Measurements from ENCODE around the gene RCAN2. TPM values are rescaled to one million over a fixed set of nuclear protein-coding genes. Genes with fewer than 3 reads are reported as not detected.

RCAN2 gene
- total RNA-seq, 1 donor from 2014 or later, result 9.0 TPM

DNA sequence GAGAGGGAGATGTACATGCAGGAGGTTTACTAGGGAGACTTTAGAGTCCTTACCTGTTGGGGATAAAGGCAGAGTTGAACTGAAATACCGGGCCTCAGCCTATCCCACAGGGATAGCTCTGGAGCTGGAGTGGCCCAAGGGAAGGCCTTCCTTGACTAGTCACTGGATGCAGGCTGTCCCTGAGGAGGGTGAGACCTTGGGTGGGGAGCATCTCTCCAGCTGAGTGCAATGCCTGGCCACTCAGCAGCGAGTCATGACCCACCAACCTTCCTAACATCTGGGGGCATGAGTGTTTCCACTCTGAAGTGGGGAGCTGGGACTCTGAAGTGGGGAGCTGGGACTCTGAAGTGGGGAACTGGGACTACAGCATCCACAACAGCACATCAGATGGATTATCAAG is 274.4 kb downstream of the RCAN2 start:
- no peaks in the 10 kb centered on the region for H3K36me3 ChIP-seq
- ATAC-seq, result no peak
- no peak overlapping the region for H3K27ac ChIP-seq
- H3K4me3 ChIP-seq, result no peak overlapping the region
- intact Hi-C loops (cut with DNase I), result no loop called here
- no peaks in the 10 kb centered on the region for H3K27me3 ChIP-seq (ENCODE audit: low read depth)
- TF ChIP-seq, protein P1, sequence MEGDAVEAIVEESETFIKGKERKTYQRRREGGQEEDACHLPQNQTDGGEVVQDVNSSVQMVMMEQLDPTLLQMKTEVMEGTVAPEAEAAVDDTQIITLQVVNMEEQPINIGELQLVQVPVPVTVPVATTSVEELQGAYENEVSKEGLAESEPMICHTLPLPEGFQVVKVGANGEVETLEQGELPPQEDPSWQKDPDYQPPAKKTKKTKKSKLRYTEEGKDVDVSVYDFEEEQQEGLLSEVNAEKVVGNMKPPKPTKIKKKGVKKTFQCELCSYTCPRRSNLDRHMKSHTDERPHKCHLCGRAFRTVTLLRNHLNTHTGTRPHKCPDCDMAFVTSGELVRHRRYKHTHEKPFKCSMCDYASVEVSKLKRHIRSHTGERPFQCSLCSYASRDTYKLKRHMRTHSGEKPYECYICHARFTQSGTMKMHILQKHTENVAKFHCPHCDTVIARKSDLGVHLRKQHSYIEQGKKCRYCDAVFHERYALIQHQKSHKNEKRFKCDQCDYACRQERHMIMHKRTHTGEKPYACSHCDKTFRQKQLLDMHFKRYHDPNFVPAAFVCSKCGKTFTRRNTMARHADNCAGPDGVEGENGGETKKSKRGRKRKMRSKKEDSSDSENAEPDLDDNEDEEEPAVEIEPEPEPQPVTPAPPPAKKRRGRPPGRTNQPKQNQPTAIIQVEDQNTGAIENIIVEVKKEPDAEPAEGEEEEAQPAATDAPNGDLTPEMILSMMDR (IDR thresholded peaks at IDR 0.05), result no peak
- peaks cover 5% of the 10 kb centered on the region for H3K4me1 ChIP-seq
- H3K9me3 ChIP-seq, result no peaks in the 10 kb centered on the region
- no peak for DNase-seq

DNA sequence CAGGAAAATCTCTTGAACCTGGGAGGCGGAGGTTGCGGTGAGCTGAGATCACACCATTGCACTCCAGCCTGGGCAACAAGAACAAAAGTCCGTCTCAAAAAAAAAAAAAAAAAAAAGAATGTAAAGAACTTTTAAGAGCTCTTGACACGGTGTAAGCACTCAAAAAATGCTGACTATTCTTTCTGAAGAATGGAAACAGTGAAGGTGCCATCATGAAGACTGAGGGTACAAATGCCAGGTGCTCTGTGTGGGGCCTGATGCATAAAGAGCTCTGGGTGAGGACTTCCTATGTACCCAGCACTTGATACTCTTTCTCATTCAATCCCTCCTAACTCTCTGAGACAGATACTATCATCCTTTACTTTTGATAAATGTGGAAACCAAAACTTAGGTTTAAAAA is 275.5 kb downstream of the RCAN2 start:
- Histone ChIP-seq H3K9me3 (no peaks in the 10 kb centered on the region), H3K36me3 (no peaks in the 10 kb centered on the region), H3K27me3 (ENCODE audit: low read depth) (no peaks in the 10 kb centered on the region), H3K4me1 (peaks cover 5% of the 10 kb centered on the region), H3K27ac (no peak overlapping the region), H3K4me3 (no peak overlapping the region)
- ATAC-seq (peak; percentile 66 to 81), DNase-seq (no peak)
- TF ChIP-seq, protein P1 (IDR thresholded peaks at IDR 0.05), result no peak
- intact Hi-C loops (cut with DNase I), result no loop called here

DNA sequence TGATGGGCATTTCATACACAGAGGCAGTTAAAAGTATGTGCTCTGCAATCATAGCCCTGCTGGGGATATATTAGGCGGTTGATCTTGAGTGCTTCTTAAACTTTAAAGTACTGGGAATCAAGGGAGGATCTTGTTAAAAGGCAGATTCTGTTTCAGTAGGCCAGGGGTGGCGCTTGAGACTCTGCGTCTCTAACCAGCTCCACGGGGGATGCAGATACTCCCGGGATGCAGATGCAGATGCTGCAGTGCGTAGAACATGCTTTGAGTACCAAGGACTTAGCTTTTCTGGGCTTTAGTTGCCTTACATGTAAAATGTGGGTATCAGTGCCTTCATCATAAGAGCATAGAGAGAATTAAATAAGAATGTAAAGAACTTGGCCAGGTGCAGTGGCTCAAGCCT is 276.0 kb downstream of the RCAN2 start:
- no peak overlapping the region for H3K4me3 ChIP-seq
- H3K27me3 ChIP-seq (ENCODE audit: low read depth), result no peaks in the 10 kb centered on the region
- peak; percentile 14 for ATAC-seq
- peaks cover 5% of the 10 kb centered on the region for H3K4me1 ChIP-seq
- no peak overlapping the region for H3K27ac ChIP-seq
- H3K9me3 ChIP-seq, result no peaks in the 10 kb centered on the region
- no peak for DNase-seq
- TF ChIP-seq, protein P1 (IDR thresholded peaks at IDR 0.05), result no peak
- H3K36me3 ChIP-seq, result no peaks in the 10 kb centered on the region
- intact Hi-C loops (cut with DNase I), result no loop called here

DNA sequence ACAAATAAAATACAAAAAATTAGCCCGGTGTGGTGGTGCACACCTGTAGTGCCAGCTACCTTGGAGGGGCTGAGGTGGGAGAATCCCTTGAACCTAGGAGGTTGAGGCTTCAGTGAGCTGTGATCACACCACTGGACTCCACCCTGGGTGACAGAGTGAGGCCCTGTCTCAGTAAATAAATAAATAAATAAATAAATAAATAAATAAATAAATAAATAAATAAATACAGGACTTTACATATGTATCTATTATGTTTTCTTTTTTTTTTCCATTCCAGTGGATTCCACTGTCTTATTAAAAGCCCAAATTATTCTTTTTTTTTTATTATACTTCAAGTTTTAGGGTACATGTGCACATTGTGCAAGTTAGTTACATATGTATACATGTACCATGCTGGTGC is 279.3 kb downstream of the RCAN2 start:
- TF ChIP-seq, protein P1 (IDR thresholded peaks at IDR 0.05), result no peak
- Histone ChIP-seq H3K36me3 (no peaks in the 10 kb centered on the region), H3K27ac (no peak overlapping the region), H3K27me3 (ENCODE audit: low read depth) (no peaks in the 10 kb centered on the region), H3K9me3 (no peaks in the 10 kb centered on the region), H3K4me3 (no peak overlapping the region), H3K4me1 (no peaks in the 10 kb centered on the region)
- ATAC-seq, result no peak
- no peak for DNase-seq
- intact Hi-C loops (cut with DNase I), result no loop called here

DNA sequence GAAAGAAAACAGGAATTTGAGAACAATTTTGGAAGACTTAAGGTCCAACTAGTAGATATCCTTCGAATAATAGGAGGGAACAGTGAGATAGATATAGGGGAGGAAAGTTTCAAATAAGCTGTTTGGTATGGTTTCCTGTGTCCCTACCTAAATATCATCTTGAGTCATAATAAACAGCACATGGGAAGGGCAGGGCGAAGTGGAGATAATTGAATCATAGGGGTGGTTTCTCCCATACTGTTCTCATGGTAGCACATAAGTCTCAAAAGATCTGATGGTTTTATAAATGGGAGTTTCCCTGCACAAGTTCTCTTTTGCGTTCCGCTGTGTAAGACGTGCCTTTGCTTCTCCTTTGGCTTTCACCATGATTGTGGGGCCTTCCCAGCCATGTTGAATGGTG is 281.0 kb downstream of the RCAN2 start:
- Histone ChIP-seq H3K36me3 (no peaks in the 10 kb centered on the region), H3K4me3 (no peak overlapping the region), H3K27me3 (ENCODE audit: low read depth) (no peaks in the 10 kb centered on the region), H3K9me3 (no peaks in the 10 kb centered on the region), H3K4me1 (no peaks in the 10 kb centered on the region), H3K27ac (no peak overlapping the region)
- ATAC-seq (no peak), DNase-seq (no peak)
- TF ChIP-seq, protein P1 (IDR thresholded peaks at IDR 0.05), result no peak
- intact Hi-C loops (cut with DNase I), result no loop called here

DNA sequence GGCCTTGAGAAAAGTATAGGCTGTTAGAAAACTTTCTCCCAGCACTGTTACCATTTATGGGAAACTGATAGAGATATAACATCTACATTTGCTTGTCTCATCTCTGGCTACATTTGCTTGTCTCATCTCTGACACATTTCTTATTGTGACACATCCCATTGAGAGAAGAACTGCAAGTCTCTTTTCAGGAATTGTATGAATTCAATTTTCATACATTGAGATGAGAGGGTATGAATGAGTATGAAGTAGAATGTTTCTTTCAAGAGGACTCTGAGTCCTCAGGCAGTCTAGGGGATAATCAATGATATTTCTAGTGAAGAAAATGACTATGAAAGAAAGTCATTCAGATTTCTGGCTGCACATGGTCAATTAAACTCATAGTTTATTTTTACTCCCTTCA is 282.9 kb downstream of the RCAN2 start:
- H3K4me1 ChIP-seq, result no peaks in the 10 kb centered on the region
- no peaks in the 10 kb centered on the region for H3K9me3 ChIP-seq
- DNase-seq (no peak), ATAC-seq (no peak)
- H3K27ac ChIP-seq, result no peak overlapping the region
- no peaks in the 10 kb centered on the region for H3K36me3 ChIP-seq
- no peaks in the 10 kb centered on the region for H3K27me3 ChIP-seq (ENCODE audit: low read depth)
- intact Hi-C loops (cut with DNase I), result no loop called here
- no peak overlapping the region for H3K4me3 ChIP-seq
- TF ChIP-seq, protein P1 (IDR thresholded peaks at IDR 0.05), result no peak
